Motor neuron (in vitro differentiated cells): Measurements from ENCODE around the gene CCDC88C. TPM values are rescaled to one million over a fixed set of nuclear protein-coding genes. Genes with fewer than 3 reads are reported as not detected.

Experiments used
- ATAC-seq, 8 experiments: fragments of 200-7000 bp; cut with Tn5 transposase; replicated peaks in 6 of 8; 2 replicates each; pipeline ENCODE4 v1.8.0; 2021; ENCODE audit warnings: mild to moderate bottlenecking in 8 of 8, moderate library complexity in 8 of 8
- H3K27ac ChIP-seq, 2 donors: fragments of 250-450 bp; sonication (Bioruptor Pico); 2 replicates each; pipeline ENCODE4 v1.9.0; 2021; ENCODE audit warnings: antibody characterized with exemption in 2 of 2, mild to moderate bottlenecking in 2 of 2, moderate library complexity in 1 of 2
- H3K4me1 ChIP-seq, 2 donors: fragments of 250-450 bp; sonication (Bioruptor Pico); replicated peaks in 1 of 2; 2 replicates each; pipeline ENCODE4 v1.6.1; 2021; ENCODE audit warnings: antibody characterized with exemption in 2 of 2, mild to moderate bottlenecking in 2 of 2, moderate library complexity in 1 of 2
- H3K4me3 ChIP-seq, 5 donors: fragments of 250-450 bp; sonication (Bioruptor Pico); 2 replicates each; pipeline ENCODE4 v1.9.0; 2021; ENCODE audit warnings: antibody characterized with exemption in 5 of 5, mild to moderate bottlenecking in 5 of 5, moderate library complexity in 4 of 5
- WGBS, 10 experiments: fragments of 450-650 bp; shearing (Covaris generic); methylation state at CpG; one replicate each; pipeline ENCODE4 v1.0.0; 2022; 5-methylcytosine and 5-hydroxymethylcytosine counted together
- in situ Hi-C, 9 experiments: fragments of 400-800 bp; cut with MboI; loops; one replicate each; pipeline ENCODE4 v1.15.0; 2021; ENCODE audit warnings: low sequenced_read_pairs in 9 of 9, low pct_unique_long_range_greater_than_20kb in 2 of 9; ENCODE audit not compliant: unreplicated experiment in 9 of 9
- total RNA-seq, 8 experiments: library from RNA; unstranded; fragments of 300-600 nt; gene quantifications; 2 replicates each; pipeline versions ENCODE4 v1.2.3 to v1.2.4, GENCODE V29; 2022

Gene CCDC88C
- total RNA-seq, 8 experiments from 2014 or later = 2.6 to 25.2 (median 10.5) TPM

DNA sequence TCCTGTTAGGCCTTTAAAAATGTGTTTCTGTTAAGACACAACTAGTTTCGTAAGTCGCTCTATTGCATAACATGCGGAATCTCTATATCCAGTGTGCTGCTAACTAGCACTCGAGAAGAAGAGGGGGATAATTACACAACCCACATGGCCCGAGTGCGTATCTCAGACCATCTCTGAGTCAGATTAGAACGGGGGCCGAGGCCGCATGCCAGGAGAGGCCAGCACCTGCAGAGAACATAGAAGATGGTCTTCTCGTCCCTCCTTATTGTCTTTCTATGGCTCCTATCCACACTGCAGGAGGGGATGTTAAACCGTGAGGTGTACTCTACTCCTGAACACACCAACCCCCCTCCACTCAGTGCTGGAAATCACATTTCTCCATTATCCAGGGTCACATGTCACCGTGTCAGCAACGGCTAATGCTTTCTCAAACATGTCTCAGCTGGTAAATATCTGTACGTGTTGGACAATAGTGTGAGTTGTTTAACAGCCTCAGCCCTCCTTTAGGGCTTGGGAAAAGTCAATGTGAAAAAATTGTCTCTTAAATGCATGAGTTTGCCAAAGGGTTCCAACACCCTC lies 56.3 kb downstream of the CCDC88C start:
- Histone ChIP-seq H3K4me1 (peaks cover 8 to 18% of the 10 kb centered on the region in 2 donors), H3K27ac (peak overlapping the region in 1 of 2 donors; percentile 14), H3K4me3 (no peak overlapping the region)
- in situ Hi-C loops = no loop called here
- 53 to 91% (median 82%) methylated on average over 4 to 11 of the region's 14 CpGs; no CpG with 5 or more reads in 1 of the 10 experiments for WGBS, 10 experiments
- peak in 5 of 8 experiments; percentile 21 to 83 (median 56) for ATAC-seq

DNA sequence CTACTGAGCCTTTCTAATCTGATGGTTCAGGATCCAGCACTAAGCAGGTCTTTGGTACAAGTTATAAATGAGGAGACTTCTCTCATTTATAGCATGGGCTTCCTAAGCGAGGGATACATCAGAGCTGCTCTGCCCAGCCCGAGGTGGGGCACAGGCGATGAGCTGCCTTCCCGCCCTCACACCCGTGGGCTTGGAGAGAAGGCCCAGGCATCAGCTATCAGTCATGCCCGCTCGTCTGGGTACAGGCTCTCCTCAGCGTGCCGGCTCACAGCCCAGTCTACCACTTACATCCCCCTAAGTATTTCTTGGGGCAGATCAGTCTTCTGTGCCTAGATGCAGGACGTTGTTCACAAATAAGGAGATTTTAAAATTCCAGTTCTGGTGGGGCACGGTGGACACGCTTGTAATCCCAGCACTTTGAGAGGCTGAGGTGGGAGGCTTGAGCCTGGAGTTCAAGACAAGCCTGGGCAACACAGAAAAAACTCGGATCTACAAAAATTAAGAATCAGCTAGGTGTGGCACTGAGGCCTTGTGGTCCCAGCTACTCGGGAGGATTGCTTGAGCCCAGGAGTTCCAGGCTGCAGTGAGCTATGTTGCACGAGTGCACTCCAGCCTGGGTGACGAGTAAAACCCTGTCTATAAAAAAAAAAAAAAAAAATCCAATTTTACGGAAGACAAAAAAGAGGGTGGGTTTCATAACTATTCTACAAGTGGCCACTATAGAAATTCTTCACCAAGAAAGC lies 57.0 kb downstream of the CCDC88C start:
- H3K4me3 ChIP-seq = no peak overlapping the region
- no peak for ATAC-seq
- in situ Hi-C loops = no loop called here
- peaks cover 13 to 24% of the 10 kb centered on the region in 2 donors for H3K4me1 ChIP-seq
- WGBS, 10 experiments = 50 to 100% (median 85%) methylated on average over 1 to 9 of the region's 17 CpGs
- no peak overlapping the region for H3K27ac ChIP-seq

GRCh38 chr14:91358654-91359220 lies 58.9 kb downstream of the CCDC88C start:
- H3K27ac ChIP-seq = no peak overlapping the region
- no peak overlapping the region for H3K4me3 ChIP-seq
- ATAC-seq = no peak
- H3K4me1 ChIP-seq = peaks cover 13 to 29% of the 10 kb centered on the region in 2 donors
- 87 to 100% (median 97%) methylated on average over 2 to 9 of the region's 13 CpGs; no CpG with 5 or more reads in 4 of the 10 experiments for WGBS, 10 experiments
- in situ Hi-C loops = no loop called here

- no peak for ATAC-seq
- in situ Hi-C loops = no loop called here
- Histone ChIP-seq H3K4me1 (peaks cover 13 to 33% of the 10 kb centered on the region in 2 donors), H3K27ac (no peak overlapping the region), H3K4me3 (no peak overlapping the region)
- 94 to 100% (median 100%) methylated on average over 1 to 3 of the region's 9 CpGs; no CpG with 5 or more reads in 7 of the 10 experiments for WGBS, 10 experiments
Observed at GRCh38 chr14:91358025-91358319, 59.6 kb downstream of the CCDC88C start.

DNA sequence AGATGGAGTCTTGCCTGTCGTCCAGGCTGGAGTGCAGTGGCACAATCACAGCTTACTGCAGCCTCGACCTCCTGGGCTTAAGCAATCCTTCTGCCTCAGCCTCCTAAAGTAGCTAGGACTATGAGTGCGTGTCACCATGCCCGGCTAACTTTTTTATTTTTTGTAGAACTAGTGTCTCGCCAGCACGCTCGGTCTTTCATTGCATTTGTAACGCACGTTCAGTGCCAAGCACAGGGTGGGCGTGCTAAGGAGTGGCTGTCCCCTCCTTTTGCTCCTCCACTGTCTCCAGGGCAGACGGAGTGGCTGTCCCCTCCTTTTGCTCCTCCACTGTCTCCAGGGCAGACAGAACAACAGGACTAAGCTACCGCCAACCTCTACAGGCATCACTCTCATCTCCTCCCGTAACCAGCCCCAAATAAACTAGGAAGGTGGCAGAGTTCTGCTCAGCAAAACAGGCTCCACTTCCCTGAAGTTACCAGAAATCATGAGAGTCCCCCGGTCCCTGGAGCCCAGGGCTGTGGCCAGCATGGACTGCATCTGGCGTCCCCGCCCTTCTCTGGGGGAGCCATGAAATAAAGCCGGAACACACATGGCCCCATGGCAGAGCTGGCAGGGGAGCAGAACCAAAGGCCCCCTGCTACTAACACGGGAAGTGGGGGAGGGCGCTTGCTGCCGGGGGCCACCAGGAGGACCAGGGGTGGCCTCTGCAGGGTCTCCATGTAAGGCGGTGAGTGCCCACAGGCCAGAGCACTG lies 60.2 kb downstream of the CCDC88C start:
- Histone ChIP-seq H3K4me1 (peaks cover 17 to 33% of the 10 kb centered on the region in 2 donors), H3K4me3 (no peak overlapping the region), H3K27ac (no peak overlapping the region)
- peak in 3 of 8 experiments; percentile 55 to 82 (median 72) for ATAC-seq
- 4 to 100% (median 87%) methylated on average over 2 to 14 of the region's 21 CpGs; no CpG with 5 or more reads in 1 of the 10 experiments for WGBS, 10 experiments
- in situ Hi-C loops = no loop called here

DNA sequence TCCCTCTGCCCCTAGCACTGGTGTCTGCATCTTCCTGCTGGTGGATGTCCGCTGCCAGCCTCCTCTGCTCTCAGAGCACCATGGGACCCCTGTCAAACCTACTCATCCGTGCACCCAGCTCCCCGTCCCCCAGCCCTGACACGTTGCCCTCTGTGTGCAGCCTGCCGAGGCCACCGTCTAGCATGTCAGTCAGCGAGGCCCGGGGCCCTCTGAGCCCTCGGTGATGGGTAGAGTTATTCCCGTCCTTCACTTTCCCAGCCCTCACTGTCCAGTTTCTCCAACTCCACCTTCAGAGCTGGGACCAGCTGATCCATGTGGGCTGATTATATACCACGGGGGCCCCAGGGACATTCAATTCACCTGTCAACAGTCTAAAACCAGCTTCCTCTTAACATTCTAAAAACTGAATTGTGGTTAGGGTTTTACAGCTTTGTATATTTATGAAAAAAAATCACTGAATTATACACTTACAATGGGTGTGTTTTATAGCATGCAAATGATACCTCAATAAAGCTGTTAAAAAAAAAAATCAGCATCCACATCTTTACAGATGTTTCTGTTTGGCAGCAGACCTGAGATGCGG lies 61.3 kb downstream of the CCDC88C start:
- in situ Hi-C loops = no loop called here
- WGBS, 10 experiments = 46 to 100% (median 73%) methylated on average over 1 to 11 of the region's 12 CpGs; no CpG with 5 or more reads in 3 of the 10 experiments
- peak in 4 of 8 experiments; percentile 4 to 76 (median 12) for ATAC-seq
- no peak overlapping the region for H3K4me3 ChIP-seq
- no peak overlapping the region for H3K27ac ChIP-seq
- H3K4me1 ChIP-seq = peaks cover 26 to 39% of the 10 kb centered on the region in 2 donors

DNA sequence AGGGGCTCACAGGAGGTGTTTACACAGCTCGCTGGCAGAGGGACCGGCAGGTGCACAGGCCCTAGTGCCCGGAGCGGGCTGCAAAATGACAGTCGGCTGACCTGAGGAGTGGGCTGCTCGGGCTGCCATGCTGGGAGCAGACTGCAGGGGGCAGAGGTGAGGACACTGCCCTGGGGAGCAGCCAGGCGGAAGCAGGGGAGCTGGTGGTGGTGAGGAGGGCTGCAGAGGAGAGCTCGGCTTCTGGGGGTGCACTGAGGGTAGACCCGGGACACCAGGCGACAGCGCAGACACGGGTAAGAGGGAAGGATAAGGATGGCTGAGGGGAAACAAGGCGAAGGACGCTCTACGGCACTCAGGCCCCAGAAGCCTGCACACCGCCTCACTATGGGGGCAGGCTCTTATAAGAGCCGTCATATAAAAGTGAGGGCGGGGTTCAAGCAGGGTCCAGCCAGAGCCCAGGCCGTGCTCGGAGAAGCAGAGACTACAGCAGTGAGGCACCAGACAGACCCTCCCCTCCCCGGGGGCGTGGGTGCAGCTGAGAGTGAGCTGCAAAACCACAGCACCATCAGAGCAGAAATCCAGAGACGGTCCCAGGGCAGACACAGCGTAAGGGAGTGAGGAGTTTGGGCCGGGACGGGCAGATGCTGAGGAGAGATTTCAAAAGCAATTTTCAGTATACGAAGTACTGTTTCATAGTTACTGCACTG lies 62.5 kb downstream of the CCDC88C start:
- 7 to 92% (median 82%) methylated on average over 2 to 13 of the region's 27 CpGs; no CpG with 5 or more reads in 4 of the 10 experiments for WGBS, 10 experiments
- Histone ChIP-seq H3K4me3 (no peak overlapping the region), H3K27ac (no peak overlapping the region), H3K4me1 (peaks cover 32 to 41% of the 10 kb centered on the region in 2 donors)
- in situ Hi-C loops = no loop called here
- ATAC-seq = peak in 2 of 8 experiments; percentile 38 to 54

DNA sequence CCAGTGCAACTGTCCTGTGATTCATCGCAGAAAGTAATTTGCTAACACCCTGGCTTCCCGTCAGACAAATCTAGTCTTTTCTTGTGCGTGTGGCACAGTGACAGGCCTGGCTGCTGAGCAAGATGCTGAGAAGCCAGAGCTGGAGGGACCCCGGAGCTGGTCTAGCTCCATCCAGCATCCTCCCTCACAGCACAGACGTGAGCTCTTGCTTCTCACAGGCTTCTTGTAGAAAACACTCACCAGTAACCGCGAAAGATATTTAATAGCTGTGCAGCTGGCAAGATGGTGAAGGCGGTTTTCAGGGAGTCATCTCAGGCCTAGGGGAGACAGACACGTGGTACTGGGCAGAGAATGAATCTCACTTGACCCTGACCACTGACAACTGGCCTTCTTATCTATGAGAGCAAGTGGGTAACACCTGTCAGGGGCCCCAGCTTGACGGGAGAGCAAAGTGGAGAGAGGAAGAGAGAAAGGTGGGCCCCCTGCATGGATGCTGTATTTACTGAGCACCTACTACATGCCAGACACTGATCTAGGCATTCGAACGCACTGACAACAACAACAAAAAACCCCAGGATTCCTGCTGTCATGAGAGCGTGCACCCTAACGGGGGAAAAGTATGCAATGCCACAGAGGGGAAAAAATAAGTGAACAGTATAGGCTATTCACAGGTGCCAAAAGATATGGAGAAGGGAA lies 63.3 kb downstream of the CCDC88C start:
- in situ Hi-C loops = no loop called here
- no peak overlapping the region for H3K4me3 ChIP-seq
- peak in 2 of 8 experiments; percentile 2 to 38 for ATAC-seq
- H3K4me1 ChIP-seq = peaks cover 32 to 41% of the 10 kb centered on the region in 2 donors
- WGBS, 10 experiments = 44 to 96% (median 83%) methylated on average over 1 to 11 of the region's 14 CpGs; no CpG with 5 or more reads in 5 of the 10 experiments
- no peak overlapping the region for H3K27ac ChIP-seq

DNA sequence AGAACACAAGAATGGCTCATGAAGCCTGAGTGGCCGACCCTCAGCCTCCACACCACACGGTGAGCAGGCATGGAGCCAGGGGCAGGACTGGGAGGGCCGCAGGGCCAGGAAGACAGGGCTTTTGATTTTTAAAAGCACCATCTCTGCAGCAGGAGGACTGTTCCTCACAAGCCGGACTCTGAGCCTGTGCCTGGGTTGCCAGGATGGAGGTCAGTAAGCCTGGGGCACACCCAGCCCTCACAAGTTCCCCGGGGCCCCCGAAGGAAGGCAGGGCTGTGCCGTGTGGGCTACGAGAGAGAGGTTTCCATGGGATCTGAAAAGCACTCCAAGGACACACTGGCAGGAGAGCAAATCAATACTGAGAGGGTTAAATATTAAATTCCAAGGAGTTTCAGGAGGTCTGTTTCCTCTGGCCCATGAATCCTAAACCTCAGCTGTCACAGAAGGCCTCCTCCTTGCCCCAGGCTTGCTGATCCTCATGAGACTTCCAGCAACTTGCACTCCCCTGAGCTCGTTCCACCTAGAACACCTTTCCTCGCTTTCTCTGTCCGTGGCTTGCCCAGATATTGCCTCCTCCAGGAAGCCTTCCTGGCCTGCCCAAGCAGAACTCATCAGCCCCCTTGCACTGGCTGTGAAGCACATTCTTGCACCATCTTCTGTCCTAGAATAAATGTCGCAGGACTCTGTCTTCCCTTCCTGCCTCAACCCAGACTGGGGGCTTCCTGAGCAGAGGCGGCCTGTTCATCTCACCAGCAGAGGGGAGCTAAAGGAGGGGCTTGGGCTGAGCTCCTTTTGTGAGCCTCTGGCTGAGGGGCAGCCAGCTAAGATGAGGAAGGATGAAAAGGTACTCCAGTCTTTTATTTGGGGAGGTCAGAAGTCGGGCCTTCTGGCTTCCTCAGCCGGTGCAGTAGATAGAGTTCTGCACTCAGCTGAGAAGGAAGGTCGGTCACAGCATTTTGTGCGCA lies 64.6 kb downstream of the CCDC88C start:
- peak in 3 of 8 experiments; percentile 30 to 60 (median 30) for ATAC-seq
- peak overlapping the region in 1 of 2 donors; percentile 51 for H3K27ac ChIP-seq
- 17 to 93% (median 63%) methylated on average over 2 to 12 of the region's 17 CpGs; no CpG with 5 or more reads in 2 of the 10 experiments for WGBS, 10 experiments
- H3K4me1 ChIP-seq = peaks cover 37 to 52% of the 10 kb centered on the region in 2 donors
- in situ Hi-C loops = no loop called here
- H3K4me3 ChIP-seq = no peak overlapping the region

DNA sequence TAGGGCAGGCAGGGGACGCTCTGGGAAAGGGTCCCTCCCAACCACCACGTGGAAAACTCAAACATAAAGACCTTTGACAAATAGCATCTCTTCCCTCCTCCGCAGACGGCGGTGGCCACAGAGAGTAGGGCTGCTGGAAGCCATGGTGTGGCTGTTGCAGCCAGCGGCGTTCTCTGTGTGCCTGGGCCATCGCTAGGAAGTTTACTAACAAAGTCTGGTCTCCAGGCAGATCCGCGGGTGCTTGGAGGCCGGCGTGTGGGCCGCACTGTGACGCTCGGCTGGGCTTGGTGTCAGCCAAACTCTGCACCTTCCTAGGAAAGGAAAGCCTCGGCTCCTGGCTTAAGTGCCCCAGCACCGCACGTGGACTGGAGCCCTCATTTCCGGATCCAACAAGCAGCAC lies 65.6 kb downstream of the CCDC88C start:
- 3 to 70% (median 32%) methylated on average over 2 to 14 of the region's 19 CpGs; no CpG with 5 or more reads in 5 of the 10 experiments for WGBS, 10 experiments
- peaks cover 39 to 54% of the 10 kb centered on the region in 2 donors for H3K4me1 ChIP-seq
- peak in 7 of 8 experiments; percentile 9 to 68 (median 63) for ATAC-seq
- no peak overlapping the region for H3K27ac ChIP-seq
- H3K4me3 ChIP-seq = no peak overlapping the region
- in situ Hi-C loops = no loop called here

- no peak overlapping the region for H3K4me3 ChIP-seq
- in situ Hi-C loops = no loop called here
- H3K4me1 ChIP-seq = peaks cover 43 to 60% of the 10 kb centered on the region in 2 donors
- no peak overlapping the region for H3K27ac ChIP-seq
- WGBS, 10 experiments = 70 to 100% methylated on average over 1 to 2 of the region's 10 CpGs; no CpG with 5 or more reads in 8 of the 10 experiments
- ATAC-seq = peak in 5 of 8 experiments; percentile 9 to 54 (median 50)
Observed at GRCh38 chr14:91351512-91351862, 66.1 kb downstream of the CCDC88C start.
